IMR-90 (cell line): ENCODE data around the gene RASGRP4.

Experiments
- BHLHE40 ChIP-seq: fragments of 150-350 bp; IDR thresholded peaks from 2 replicates; pipeline ENCODE4 v1.6.1; 2016; ENCODE audit warnings: mild to moderate bottlenecking, low read depth, low read length
- CEBPB ChIP-seq: IDR thresholded peaks from 2 replicates; pipeline ENCODE4 v1.6.1; 2012; ENCODE audit warnings: low read depth, low read length, improper control_type of control experiment
- CHD1 ChIP-seq: IDR thresholded peaks from 2 replicates; pipeline ENCODE4 v1.6.1; 2012; ENCODE audit warnings: low read depth, low read length, improper control_type of control experiment
- CTCF ChIP-seq: conservative IDR thresholded peaks from 2 replicates; pipeline ENCODE4 v1.5.1; 2012; ENCODE audit warnings: mild to moderate bottlenecking, low read depth, low read length, improper control_type of control experiment
- ELK1 ChIP-seq: fragments of 150-350 bp; IDR thresholded peaks from 2 replicates; pipeline ENCODE4 v1.6.1; 2016; ENCODE audit warnings: low read depth, mild to moderate bottlenecking, low read length, moderate library complexity, borderline replicate concordance
- FOS ChIP-seq: fragments of 150-350 bp; IDR thresholded peaks from 2 replicates; pipeline ENCODE4 v1.6.1; 2016; ENCODE audit warnings: low read depth, low read length
- MXI1 ChIP-seq: IDR thresholded peaks from 2 replicates; pipeline ENCODE4 v1.6.1; 2012; ENCODE audit warnings: low read depth, mild to moderate bottlenecking, low read length, moderate library complexity, borderline replicate concordance
- NFE2L2 ChIP-seq: fragments of 150-350 bp; IDR thresholded peaks from 2 replicates; pipeline ENCODE4 v1.6.1; 2016; ENCODE audit warnings: low read depth, mild to moderate bottlenecking, low read length
- POLR2A ChIP-seq: IDR thresholded peaks from 2 replicates; pipeline ENCODE4 v1.6.1; 2012; ENCODE audit warnings: mild to moderate bottlenecking, low read depth, low read length
- RAD21 ChIP-seq: IDR thresholded peaks from 2 replicates; pipeline ENCODE4 v1.6.1; 2012; ENCODE audit warnings: low read length, improper control_type of control experiment
- RCOR1 ChIP-seq: IDR thresholded peaks from 2 replicates; pipeline ENCODE4 v1.6.1; 2012; ENCODE audit warnings: mild to moderate bottlenecking, low read length, improper control_type of control experiment; ENCODE audit not compliant: insufficient replicate concordance
- SMC3 ChIP-seq: fragments of 150-350 bp; IDR thresholded peaks from 2 replicates; pipeline ENCODE4 v1.6.1; 2016; ENCODE audit warnings: low read depth, mild to moderate bottlenecking, antibody characterized with exemption, low read length, moderate library complexity
- USF2 ChIP-seq: fragments of 150-350 bp; IDR thresholded peaks from 2 replicates; pipeline ENCODE4 v1.6.1; 2017; ENCODE audit warnings: mild to moderate bottlenecking, antibody characterized with exemption, low read length, low read depth

GRCh38 chr19:38412491-38412890 is 13.5 kb downstream of the RASGRP4 start:
- TF ChIP-seq CTCF: no peak
- TF ChIP-seq POLR2A: no peak
- TF ChIP-seq RCOR1: no peak
- TF ChIP-seq NFE2L2: no peak
- no peak for TF ChIP-seq SMC3
- no peak for TF ChIP-seq MXI1
- no peak for TF ChIP-seq CHD1
- TF ChIP-seq FOS: no peak
- TF ChIP-seq CEBPB: no peak
- no peak for TF ChIP-seq RAD21
- TF ChIP-seq ELK1: no peak
- TF ChIP-seq BHLHE40: no peak
- no peak for TF ChIP-seq USF2
